ENCODE measurements around the gene P2RX5.
A peak's percentile ranks its signal among the peaks of the same experiment; 100 is the strongest.
"Not testable (repeated sequence)": the region's sequence is repeated elsewhere in the genome, so short reads cannot be mapped to it uniquely, and the experiment has no call there.

The P2RX5 gene

DNA sequence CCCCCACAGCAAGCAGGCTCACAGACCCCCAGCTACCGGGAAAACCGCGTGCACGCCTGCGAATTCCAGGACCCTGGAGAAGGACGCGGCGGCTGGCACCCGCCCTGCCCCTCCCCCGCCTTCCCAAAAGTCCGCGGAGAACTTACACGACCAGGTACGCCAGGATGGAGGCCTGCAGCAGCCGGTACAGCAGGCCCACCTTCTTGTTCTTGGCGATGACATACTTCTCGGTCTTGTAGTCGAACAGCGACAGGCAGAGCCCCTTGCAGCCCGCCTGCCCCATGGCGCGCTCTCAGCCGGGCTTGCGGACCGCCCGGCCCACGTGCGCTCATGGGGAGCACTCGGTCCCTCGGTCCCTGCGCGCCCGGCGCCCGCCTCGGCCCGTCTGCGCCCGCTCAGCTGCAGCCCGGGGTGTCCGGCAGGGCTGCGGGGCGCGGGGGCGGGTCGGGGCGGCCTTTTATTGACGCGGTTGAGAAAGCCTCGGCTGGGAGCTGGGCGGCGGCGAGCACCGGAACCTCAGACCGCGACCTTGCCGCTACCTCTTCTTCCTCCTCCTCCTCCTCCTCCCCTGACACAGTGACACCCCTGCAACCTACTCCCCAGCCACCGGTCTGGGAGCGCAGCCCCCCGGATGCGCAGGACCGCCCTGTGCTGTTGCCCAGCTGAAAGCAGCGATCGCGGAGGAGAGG is at the start of gene P2RX5:
P2RX5 (minus strand) TSS at position 433 of the 689 bp plus-strand sequence; CDS start at position 283, 150 bp downstream.
- DNase-seq = peak; percentile 3 to 4

- no peak for DNase-seq
These were observed 49.1 kb upstream of the P2RX5 start for GRCh38 chr17:3745071-3745470.

DNA sequence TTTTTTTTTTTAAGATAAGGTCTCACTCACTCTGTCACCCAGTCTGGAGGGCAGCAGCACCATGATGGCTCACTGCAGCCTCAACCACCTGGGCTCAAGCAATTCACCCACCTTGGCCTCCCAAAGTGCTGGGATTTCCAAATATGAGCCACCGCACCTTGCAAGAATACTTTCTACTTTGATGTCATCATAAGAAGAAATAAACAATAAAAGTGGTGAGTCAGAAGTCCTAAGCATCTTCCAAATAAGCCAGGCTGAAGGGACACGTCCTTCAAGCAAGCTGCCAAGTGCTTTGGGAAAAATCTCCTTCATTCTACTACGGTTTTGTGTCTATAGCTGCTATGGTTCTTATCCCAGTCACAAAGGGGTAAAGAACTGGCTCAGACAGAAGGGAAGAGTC is 48.1 kb upstream of the P2RX5 start:
- no peak for DNase-seq

- no peak for DNase-seq
These were observed 44.7 kb upstream of the P2RX5 start for GRCh38 chr17:3740611-3741073.

GRCh38 chr17:3739422-3740124 is 43.6 kb upstream of the P2RX5 start:
- no peak for DNase-seq

GRCh38 chr17:3738562-3739295 is 42.8 kb upstream of the P2RX5 start:
- no peak for DNase-seq

DNA sequence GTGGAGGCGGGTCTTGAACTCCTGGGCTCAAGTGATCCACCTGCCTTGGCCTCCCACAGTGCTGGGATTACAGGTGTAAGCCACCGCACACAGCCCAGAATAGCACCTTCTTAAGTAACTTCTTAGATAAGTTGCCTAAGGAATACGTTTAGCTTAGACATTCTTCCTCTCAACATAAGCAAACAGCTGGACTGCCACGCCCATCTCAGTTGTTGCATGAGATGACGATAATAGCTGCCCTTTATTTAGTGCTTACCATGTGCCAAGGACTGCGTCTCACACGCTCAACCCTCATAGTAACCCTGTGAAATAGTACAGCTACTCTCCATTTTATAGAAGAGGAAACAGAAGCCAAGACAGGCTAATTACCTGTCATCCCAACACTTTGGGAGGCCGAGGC is 39.6 kb upstream of the P2RX5 start:
- no peak for DNase-seq

- DNase-seq = not testable (repeated sequence)
These were observed 38.9 kb upstream of the P2RX5 start for GRCh38 chr17:3734911-3735276.

DNA sequence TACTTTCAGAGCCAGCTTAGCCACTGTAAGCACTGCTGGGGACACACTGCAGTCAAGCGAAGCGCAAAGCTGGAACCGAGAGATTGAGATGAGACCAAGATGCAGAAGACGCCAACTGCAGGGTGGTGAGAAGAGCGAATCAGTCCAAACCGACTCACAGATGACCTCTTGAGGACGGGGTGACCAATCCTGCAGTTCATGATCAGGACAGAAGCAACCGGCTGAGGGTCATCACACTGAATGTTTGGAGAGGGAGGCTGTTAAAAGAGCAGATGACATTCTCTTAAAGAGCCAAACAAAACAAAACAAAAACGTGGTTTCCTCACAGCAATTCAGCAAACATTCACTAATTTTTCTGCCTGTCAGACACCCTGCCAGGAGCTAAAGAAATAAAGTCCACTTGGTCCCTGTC is 36.3 kb upstream of the P2RX5 start:
- no peak for DNase-seq

DNA sequence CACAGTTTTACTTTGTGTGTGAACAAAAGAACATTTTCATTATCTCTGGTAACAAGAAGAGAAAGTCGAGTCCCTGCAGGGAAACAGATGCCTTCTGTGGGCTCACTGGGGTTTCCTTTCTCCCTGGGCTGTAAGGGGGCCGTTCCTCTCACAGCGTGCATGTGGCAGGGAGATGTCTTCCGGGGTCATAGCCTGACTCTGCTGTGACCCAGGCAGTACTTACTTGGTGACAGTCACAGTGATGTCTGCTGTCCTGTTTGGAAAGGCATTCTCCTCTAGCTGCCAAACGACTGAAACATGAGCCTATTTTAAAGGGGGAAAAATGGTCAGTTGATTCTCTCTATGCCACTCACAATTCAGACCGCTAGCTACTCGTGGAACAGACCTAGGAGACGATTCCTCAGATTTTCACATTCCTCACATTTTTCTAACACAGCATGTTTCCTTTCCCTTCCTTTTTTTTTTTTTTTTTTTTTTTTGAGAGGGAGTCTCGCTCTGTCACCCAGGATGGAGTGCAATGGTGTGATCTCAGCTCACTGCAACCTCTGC is 35.0 kb upstream of the P2RX5 start:
- no peak for DNase-seq

- no peak for DNase-seq
These were observed 33.9 kb upstream of the P2RX5 start for GRCh38 chr17:3729881-3730280.

DNA sequence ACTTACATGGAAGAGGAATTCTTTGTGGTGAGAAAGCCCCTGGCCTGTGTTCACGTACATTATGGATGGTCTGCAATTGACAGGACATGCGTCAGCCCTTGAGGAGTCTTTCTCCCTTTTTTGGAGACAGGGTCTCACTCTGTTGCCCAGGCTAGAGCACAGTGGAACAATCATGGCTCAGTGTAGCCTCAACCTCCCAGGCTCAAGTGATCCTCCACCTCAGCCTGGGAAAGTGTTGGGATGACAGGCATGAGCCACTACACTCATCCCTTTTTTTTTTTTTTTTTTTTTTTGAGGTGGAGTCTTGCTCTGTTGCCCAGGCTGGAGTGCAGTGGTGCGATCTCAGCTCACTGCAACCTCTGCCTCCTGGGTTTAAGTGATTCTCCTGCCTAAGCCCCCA is 32.1 kb upstream of the P2RX5 start:
- DNase-seq = not testable (repeated sequence)

- DNase-seq = no peak
These were observed 31.1 kb upstream of the P2RX5 start for GRCh38 chr17:3727041-3727440.

DNA sequence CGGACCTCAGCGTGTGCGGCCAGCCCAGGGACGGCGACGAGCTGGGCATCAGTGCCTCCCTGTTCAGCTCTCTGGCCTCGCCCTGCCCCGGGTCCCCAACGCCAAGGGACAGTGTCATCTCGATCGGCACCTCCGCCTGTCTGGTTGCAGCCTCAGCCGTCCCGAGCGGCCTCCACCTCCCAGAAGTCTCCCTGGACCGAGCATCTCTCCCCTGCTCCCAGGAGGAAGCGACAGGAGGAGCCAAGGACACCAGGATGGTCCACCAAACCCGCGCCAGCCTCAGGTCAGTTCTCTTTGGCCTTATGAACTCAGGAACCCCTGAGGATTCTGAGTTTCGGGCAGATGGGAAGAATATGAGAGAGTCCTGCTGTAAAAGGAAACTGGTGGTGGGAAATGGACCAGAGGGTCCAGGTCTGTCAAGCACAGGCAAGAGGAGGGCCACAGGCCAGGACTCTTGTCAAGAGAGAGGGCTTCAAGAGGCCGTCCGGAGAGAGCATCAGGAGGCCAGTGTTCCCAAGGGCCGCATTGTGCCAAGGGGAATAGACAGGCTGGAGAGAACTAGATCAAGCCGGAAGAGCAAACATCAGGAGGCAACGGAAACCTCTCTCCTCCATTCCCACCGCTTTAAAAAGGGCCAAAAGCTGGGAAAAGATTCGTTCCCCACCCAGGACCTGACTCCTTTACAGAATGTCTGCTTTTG is 28.6 kb upstream of the P2RX5 start:
- DNase-seq = no peak

DNA sequence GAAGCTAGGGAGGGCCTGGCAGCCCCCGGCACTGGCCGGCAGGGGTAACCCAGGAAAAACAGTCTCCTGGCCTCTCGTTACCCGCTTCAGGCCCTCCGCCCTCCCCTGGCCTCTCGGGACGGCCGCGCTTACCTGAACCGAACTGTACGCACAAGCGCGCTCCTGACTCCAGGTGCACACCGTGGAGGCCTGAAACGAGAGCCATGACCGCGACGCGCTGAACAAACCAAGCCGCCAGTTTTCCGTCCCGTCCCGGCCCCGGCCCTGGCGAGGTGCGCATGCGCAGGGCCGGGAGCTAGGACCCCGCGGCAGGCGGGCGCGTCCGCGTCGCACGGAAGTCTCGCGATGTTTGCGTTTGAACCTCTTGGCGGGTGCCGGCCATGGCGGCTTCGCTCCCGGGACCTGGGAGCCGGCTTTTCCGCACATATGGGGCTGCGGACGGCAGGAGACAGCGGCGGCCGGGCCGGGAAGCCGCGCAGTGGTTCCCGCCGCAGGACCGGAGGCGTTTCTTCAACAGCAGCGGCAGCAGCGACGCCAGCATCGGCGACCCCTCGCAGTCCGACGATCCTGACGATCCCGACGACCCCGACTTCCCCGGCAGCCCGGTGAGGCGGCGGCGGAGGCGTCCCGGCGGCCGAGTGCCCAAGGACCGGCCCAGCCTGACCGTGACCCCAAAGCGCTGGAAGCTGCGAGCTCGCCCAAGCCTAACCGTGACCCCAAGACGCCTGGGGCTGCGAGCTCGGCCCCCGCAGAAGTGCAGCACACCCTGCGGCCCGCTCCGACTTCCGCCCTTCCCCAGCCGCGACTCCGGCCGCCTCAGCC is 27.8 kb upstream of the P2RX5 start, which contains the start of gene HASPIN:
HASPIN (plus strand) TSS at position 348 of the 822 bp plus-strand sequence; CDS start at position 381, 33 bp downstream.
- peak; percentile 59 to 66 for DNase-seq

- DNase-seq = no peak
These were observed 27.2 kb upstream of the P2RX5 start for GRCh38 chr17:3723188-3723555.

- no peak for DNase-seq
These were observed 26.8 kb upstream of the P2RX5 start for GRCh38 chr17:3722716-3723115.

GRCh38 chr17:3719265-3719664 is 23.3 kb upstream of the P2RX5 start:
- no peak for DNase-seq

DNA sequence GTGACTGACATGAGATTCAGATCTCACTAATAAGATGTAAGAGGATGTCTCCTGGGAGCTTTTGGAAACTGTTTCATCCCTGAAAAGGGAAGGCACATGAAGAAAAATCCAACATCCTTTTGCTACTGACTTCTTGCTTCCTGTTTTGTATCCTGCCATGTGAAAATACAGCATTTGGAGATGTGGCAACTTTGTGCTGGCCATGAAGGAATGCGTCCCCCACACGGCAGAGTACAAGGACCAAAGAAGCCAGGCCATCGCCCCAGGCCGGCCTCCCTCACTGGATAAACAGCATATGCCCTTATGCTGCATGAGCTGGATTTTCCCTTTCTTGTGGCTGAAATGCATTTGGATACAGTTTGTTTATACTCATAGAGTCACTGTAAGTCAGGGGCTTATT is 22.2 kb upstream of the P2RX5 start:
- no peak for DNase-seq

DNA sequence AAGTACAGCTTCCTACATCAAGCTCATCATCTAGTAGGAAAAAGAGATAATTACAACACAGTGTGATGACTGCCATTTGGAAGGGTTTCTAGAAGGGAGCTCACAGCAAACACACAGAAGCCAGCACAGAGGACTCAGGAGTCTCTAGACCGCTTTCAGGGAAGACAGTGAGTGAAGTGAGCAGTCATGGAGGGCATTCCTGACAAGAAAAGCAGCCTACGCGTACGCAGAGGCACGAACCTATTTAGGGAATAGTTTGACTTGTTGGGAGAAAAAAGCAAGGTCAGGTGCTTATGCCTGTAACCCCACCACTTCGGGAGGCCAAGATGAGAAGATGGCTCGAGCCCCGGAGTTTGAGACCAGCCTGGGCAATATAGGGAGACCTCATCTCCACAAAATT is 19.3 kb upstream of the P2RX5 start:
- DNase-seq = no peak

- DNase-seq = no peak
These were observed 17.0 kb upstream of the P2RX5 start for GRCh38 chr17:3712811-3713463.

All from AML-193 (cell line).